HepG2 (cell line): ENCODE results near the gene SRSF8.

Experiments
- BATF2 ChIP-seq: sonication (generic); formaldehyde crosslinking; IDR thresholded peaks from 2 replicates; pipeline ENCODE4 v1.8.0; 2022; ENCODE audit warnings: mild to moderate bottlenecking, missing genetic modification reagents, moderate library complexity
- EZH2 ChIP-seq: conservative IDR thresholded peaks from 2 replicates; pipeline ENCODE4 v1.6.1; 2012; ENCODE audit warnings: mild to moderate bottlenecking, low read depth, low read length, moderate library complexity
- KAT7 ChIP-seq: IDR thresholded peaks from 2 replicates; pipeline ENCODE4 v1.6.1; 2018; ENCODE audit warnings: borderline replicate concordance, missing compliant biosample characterization
- KDM4B ChIP-seq: sonication (generic); formaldehyde crosslinking; IDR thresholded peaks from 2 replicates; pipeline ENCODE4 v1.4.0; 2020; ENCODE audit warnings: missing genetic modification reagents
- POLR2A ChIP-seq, 2 experiments: IDR thresholded peaks; 2 replicates each; pipeline ENCODE4 v1.6.1; 2011; ENCODE audit warnings: low read depth in 2 of 2, low read length in 2 of 2, mild to moderate bottlenecking in 1 of 2, moderate library complexity in 1 of 2; ENCODE audit not compliant: insufficient read depth in 1 of 2
- SIX4 ChIP-seq: sonication (generic); formaldehyde crosslinking; IDR thresholded peaks from 2 replicates; pipeline ENCODE4 v1.4.0; 2020; ENCODE audit warnings: missing genetic modification reagents
- STAT6 ChIP-seq: sonication (generic); formaldehyde crosslinking; IDR thresholded peaks from 2 replicates; pipeline ENCODE4 v1.4.0; 2020; ENCODE audit warnings: missing genetic modification reagents, mild to moderate bottlenecking, borderline replicate concordance
- TF ChIP-seq, protein P1 (sequence below): sonication (generic); formaldehyde crosslinking; IDR thresholded peaks from 2 replicates; pipeline ENCODE4 v1.5.0; 2020; ENCODE audit warnings: mild to moderate bottlenecking, missing genetic modification reagents, moderate library complexity

- TF ChIP-seq KAT7 (CRISPR knock-in tag) (no peak), SIX4 (CRISPR knock-in tag) (no peak), KDM4B (CRISPR knock-in tag) (no peak), BATF2 (CRISPR knock-in tag) (no peak), POLR2A (IDR thresholded peaks at IDR 0.05; ENCODE audit: insufficient read depth in 1 of 2, low read depth in 2 of 2, low read length in 2 of 2) (no peak), STAT6 (CRISPR knock-in tag) (no peak), EZH2 (no peak)
- TF ChIP-seq, protein P1, sequence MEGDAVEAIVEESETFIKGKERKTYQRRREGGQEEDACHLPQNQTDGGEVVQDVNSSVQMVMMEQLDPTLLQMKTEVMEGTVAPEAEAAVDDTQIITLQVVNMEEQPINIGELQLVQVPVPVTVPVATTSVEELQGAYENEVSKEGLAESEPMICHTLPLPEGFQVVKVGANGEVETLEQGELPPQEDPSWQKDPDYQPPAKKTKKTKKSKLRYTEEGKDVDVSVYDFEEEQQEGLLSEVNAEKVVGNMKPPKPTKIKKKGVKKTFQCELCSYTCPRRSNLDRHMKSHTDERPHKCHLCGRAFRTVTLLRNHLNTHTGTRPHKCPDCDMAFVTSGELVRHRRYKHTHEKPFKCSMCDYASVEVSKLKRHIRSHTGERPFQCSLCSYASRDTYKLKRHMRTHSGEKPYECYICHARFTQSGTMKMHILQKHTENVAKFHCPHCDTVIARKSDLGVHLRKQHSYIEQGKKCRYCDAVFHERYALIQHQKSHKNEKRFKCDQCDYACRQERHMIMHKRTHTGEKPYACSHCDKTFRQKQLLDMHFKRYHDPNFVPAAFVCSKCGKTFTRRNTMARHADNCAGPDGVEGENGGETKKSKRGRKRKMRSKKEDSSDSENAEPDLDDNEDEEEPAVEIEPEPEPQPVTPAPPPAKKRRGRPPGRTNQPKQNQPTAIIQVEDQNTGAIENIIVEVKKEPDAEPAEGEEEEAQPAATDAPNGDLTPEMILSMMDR (CRISPR knock-in tag): no peak
These were observed 17.8 kb downstream of the SRSF8 start for GRCh38 chr11:95084509-95084908.
